Spleen (tissue), 11 donors: Measurements from ENCODE around the gene ITPR1. TPM values are rescaled to one million over a fixed set of nuclear protein-coding genes. Genes with fewer than 3 reads are reported as not detected.

Source experiments
- DNase-seq: peaks from one replicate; pipeline ENCODE4 v3.0.0-alpha.2; 2020
- H3K27ac ChIP-seq, 8 donors: fragments of 200-600 bp; sonication (generic) in 7 of 8; 1 replicate in 4 of 8; 2 replicates in 4 of 8; pipeline versions ENCODE4 v1.5.0 to v1.8.0; 2016 to 2021; ENCODE audit warnings: inconsistent platforms in 4 of 8, mild to moderate bottlenecking in 4 of 8, moderate library complexity in 1 of 8
- H3K27me3 ChIP-seq, 7 donors: fragments of 200-600 bp; sonication (generic) in 6 of 7; replicated peaks in 1 of 7; 1 replicate in 4 of 7; 2 replicates in 3 of 7; pipeline versions ENCODE4 v1.5.0 to v1.8.0; 2016 to 2021; ENCODE audit warnings: inconsistent platforms in 3 of 7, mild to moderate bottlenecking in 1 of 7
- H3K36me3 ChIP-seq, 6 donors: fragments of 200-600 bp; sonication (generic) in 5 of 6; 1 replicate in 4 of 6; 2 replicates in 2 of 6; pipeline versions ENCODE4 v1.5.0 to v1.8.0; 2016 to 2021; ENCODE audit warnings: inconsistent platforms in 2 of 6
- H3K4me1 ChIP-seq, 6 donors: fragments of 200-600 bp; sonication (generic) in 5 of 6; 1 replicate in 3 of 6; 2 replicates in 3 of 6; pipeline versions ENCODE4 v1.5.0 to v1.8.0; 2016 to 2021; ENCODE audit warnings: inconsistent platforms in 3 of 6
- H3K4me3 ChIP-seq, 8 donors: fragments of 200-600 bp; sonication (generic) in 7 of 8; 1 replicate in 4 of 8; 2 replicates in 4 of 8; pipeline versions ENCODE4 v1.5.0 to v1.8.0; 2016 to 2021; ENCODE audit warnings: inconsistent platforms in 4 of 8, mild to moderate bottlenecking in 4 of 8, moderate library complexity in 2 of 8
- H3K9me3 ChIP-seq, 8 donors: fragments of 200-600 bp; sonication (generic) in 7 of 8; 1 replicate in 4 of 8; 2 replicates in 4 of 8; pipeline versions ENCODE4 v1.5.0 to v1.8.0; 2016 to 2021; ENCODE audit warnings: inconsistent platforms in 4 of 8
- CTCF ChIP-seq, 11 experiments: fragments of 200-600 bp in 7 of 11; fragments of 450-650 bp in 4 of 11; sonication (generic) in 4 of 11; IDR thresholded peaks in 8 of 11; conservative IDR thresholded peaks in 3 of 11; 1 replicate in 7 of 11; 2 replicates in 4 of 11; pipeline versions ENCODE4 v1.4.0 to v1.8.0; 2016 to 2021; ENCODE audit warnings: antibody characterized with exemption in 11 of 11, inconsistent platforms in 4 of 11, mild to moderate bottlenecking in 1 of 11
- POLR2A ChIP-seq, 3 donors: fragments of 450-650 bp; IDR thresholded peaks; one replicate each; pipeline ENCODE4 v1.5.1; 2017; ENCODE audit warnings: antibody characterized with exemption in 3 of 3, mild to moderate bottlenecking in 1 of 3
- POLR2AphosphoS5 ChIP-seq, 3 donors: sonication (generic); formaldehyde crosslinking; IDR thresholded peaks; one replicate each; pipeline ENCODE4 v1.5.1; 2017; ENCODE audit warnings: antibody characterized with exemption in 3 of 3
- WGBS, 5 donors: extraction: QIAGEN DNeasy Blood & Tissue Kit in 3 of 5; methylation state at CpG; one replicate each; pipeline versions ENCODE4 v1.1.5 to v1.1.7; 2013 to 2018; 5-methylcytosine and 5-hydroxymethylcytosine counted together
- intact Hi-C: fragments of 100-400 bp; cut with DNase I; formaldehyde crosslinking; loops from one replicate; pipeline ENCODE4 v1.15.0; 2023; ENCODE audit warnings: low total_unique reads
- polyA plus RNA-seq, 3 donors: library from polyadenylated mRNA; stranded (reverse); fragments of 200-250 nt; gene quantifications; one replicate each; pipeline ENCODE4 v1.2.1, GENCODE V29; 2013
- total RNA-seq, 7 donors: library from RNA; depleted of rRNA in 3 of 7; stranded (reverse); fragments of >200 nt in 3 of 7; fragmentation: NEBNext Ultra II Directional in 4 of 7; extraction: Animal tissue kit (Norgen Biotek cat#: 25700) in 4 of 7; gene quantifications; one replicate each; pipeline versions ENCODE4 v1.1.0 to v1.2.1, GENCODE V29; 2016 to 2021
- donor health status: healthy with polysubstance abuse.
- donor health status: DM: no; HTN: no; CAD: no; lungs with moderate emphysema.
- donor health status: DM: no; HTN: no; CAD: no.
- donor health status: Bipolar disorder and iron deficiency.
- donor health status: healthy.
- donor health status: DM: no; HTN: no; CAD: no.
- donor health status: DM: yes; HTN: yes; CAD: no.

Gene ITPR1
- total and polyA plus RNA-seq, 10 donors = 17.5 to 194 (median 129) TPM

DNA sequence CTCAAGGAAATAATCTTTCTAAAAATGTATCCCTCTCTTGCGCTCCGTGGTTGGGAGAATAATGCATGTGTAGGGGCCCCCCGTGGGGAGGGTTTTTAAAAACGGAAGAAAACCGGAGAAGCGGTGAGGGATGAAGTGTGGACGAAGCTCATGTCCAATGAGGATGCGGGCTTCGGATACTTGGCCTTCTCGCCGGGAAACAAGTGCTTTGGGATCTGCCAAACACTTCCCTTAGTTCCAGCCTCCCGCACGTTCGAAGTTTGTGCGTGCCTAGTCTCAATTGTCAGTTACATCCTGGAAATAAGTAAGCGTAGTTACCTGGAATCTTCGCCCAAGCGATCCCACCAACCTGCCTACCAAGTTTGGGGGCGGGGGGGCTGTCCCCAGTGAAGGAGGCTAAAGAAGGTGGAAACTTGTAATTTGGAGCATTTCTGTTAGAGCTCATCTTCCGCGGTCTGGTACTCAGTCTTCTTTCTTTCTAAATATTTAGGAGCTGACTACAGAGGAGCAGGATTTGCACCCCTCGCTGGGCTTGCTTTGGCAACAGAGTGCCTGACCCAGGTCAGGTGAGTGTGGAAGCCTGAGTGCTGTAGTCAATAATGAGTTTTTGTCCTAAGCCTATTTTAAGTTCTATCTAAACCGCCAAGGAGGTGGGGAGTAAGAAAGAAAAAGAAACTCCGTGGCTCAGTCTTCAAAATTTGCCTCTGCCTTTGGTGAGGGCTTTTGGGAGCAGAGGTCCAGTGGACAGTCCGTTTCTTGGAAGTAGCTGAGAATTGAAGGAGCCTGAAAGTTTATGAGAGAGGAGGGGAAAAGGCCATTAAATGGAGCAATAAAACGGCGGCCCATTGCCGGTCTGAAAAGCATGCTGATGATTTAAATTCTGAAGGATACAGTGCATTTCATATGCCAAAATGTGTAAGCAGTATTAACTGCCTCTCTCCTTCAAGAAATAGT lies 1.1 kb downstream of the ITPR1 start:
- 2 to 5% (median 3%) methylated on average over 28 of the region's 28 CpGs for WGBS, 5 donors
- H3K4me1 ChIP-seq = peaks cover 11 to 64% (median 42%) of the 10 kb centered on the region in 6 donors
- TF ChIP-seq POLR2A (IDR thresholded peaks at IDR 0.05) (no peak), POLR2AphosphoS5 (IDR thresholded peaks at IDR 0.05) (no peak), CTCF (IDR thresholded peaks at IDR 0.05 in 8 of 11, conservative IDR thresholded peaks at IDR 0.05 in 3 of 11) (no peak)
- H3K36me3 ChIP-seq = peaks cover 0 to 19% (median 4%) of the 10 kb centered on the region in 6 donors
- intact Hi-C loops = no loop called here
- no peaks in the 10 kb centered on the region for H3K27me3 ChIP-seq
- H3K27ac ChIP-seq = peak overlapping the region; percentile 58 to 89 (median 82)
- H3K4me3 ChIP-seq = peak overlapping the region; percentile 86 to 98 (median 96)
- no peaks in the 10 kb centered on the region for H3K9me3 ChIP-seq
- DNase-seq = peak; percentile 83

GRCh38 chr3:4494895-4495264 lies 1.7 kb downstream of the ITPR1 start:
- no peak for DNase-seq

GRCh38 chr3:4495294-4496086 lies 2.3 kb downstream of the ITPR1 start:
- Histone ChIP-seq H3K4me1 (peaks cover 11 to 72% (median 42%) of the 10 kb centered on the region in 6 donors), H3K4me3 (peak overlapping the region in 6 of 8 donors; percentile 86 to 98 (median 96)), H3K9me3 (no peaks in the 10 kb centered on the region), H3K27me3 (no peaks in the 10 kb centered on the region), H3K36me3 (peaks cover 0 to 30% (median 5%) of the 10 kb centered on the region in 6 donors), H3K27ac (peak overlapping the region in 7 of 8 donors; percentile 73 to 89 (median 83))
- intact Hi-C loops = no loop called here
- TF ChIP-seq CTCF (IDR thresholded peaks at IDR 0.05 in 8 of 11, conservative IDR thresholded peaks at IDR 0.05 in 3 of 11) (no peak), POLR2A (IDR thresholded peaks at IDR 0.05) (no peak), POLR2AphosphoS5 (IDR thresholded peaks at IDR 0.05) (no peak)
- WGBS, 5 donors = 40 to 64% (median 46%) methylated on average over 3 of the region's 3 CpGs
- DNase-seq = no peak

More at GRCh38 chr3:4494895-4495264, 1.7 kb downstream of the ITPR1 start:
- H3K9me3 ChIP-seq = no peaks in the 10 kb centered on the region
- H3K27ac ChIP-seq = peak overlapping the region; percentile 58 to 89 (median 82)
- peak overlapping the region; percentile 86 to 98 (median 96) for H3K4me3 ChIP-seq
- H3K4me1 ChIP-seq = peaks cover 11 to 69% (median 42%) of the 10 kb centered on the region in 6 donors
- peaks cover 0 to 24% (median 4%) of the 10 kb centered on the region in 6 donors for H3K36me3 ChIP-seq
- intact Hi-C loops = no loop called here
- H3K27me3 ChIP-seq = no peaks in the 10 kb centered on the region
- TF ChIP-seq POLR2AphosphoS5 (IDR thresholded peaks at IDR 0.05) (no peak), POLR2A (IDR thresholded peaks at IDR 0.05) (no peak), CTCF (IDR thresholded peaks at IDR 0.05 in 8 of 11, conservative IDR thresholded peaks at IDR 0.05 in 3 of 11) (no peak)
- WGBS, 5 donors = 10 to 22% (median 17%) methylated on average over 4 of the region's 4 CpGs
